GM21786 (cell line): ENCODE data around the gene ADCY1.

Experiments used
- ATAC-seq: cut with Tn5 transposase; IDR thresholded peaks from one replicate; pipeline ENCODE4 v1.9.1; 2021; ENCODE audit not compliant: unreplicated experiment

ADCY1 gene

GRCh38 chr7:45663167-45663921, 89.2 kb downstream of the ADCY1 start:
- ATAC-seq, result no peak

DNA sequence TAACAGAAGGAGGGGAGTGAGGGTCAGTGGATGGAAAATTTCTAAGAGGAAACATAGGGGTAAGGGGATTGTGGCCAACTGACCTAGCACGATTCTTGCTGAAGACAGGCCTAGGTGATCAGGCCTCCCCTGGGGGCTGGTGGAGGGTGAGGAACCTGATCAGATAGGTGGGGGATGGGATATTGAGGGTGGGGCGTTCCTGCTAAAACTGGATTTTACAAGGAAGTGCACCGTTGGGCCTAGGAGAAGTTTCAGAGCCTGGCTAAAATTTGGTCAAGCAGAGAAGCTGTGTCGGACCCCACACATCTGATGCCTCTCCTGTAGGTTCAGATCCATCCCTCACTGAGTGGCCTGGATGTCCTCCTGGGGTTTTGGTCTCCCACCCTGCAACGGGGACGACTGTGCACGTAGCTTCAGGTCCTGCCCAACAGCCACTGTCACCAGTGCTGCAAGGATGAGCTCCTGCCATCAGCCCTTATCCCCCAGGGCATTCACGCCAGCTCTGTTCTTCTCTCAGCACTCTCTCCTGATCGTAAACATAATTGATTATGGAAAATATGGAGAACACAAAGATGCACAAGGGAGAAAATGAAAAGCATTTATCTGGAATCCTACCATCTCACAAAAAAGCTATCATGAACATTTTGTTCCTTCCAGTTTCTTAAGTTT, 89.9 kb downstream of the ADCY1 start:
- no peak for ATAC-seq

DNA sequence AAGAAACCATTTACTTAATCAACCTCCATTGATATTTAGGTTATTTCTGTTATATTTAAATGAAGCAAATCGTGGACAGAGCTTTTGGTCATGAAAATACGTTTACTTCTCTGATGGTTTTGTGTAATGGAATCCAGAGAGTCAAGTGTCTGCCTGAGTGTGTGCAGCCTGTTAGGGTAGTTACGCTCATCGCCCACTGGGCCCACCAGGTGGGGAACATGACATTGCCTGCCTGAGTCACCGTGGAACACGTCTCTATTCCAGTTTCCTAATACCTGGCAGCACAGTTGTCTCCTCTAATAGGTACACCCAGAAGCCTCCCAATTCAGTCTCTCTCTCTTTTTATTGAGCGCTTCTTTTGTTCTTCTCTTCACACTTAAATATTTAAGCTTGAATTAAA, 91.0 kb downstream of the ADCY1 start:
- no peak for ATAC-seq

DNA sequence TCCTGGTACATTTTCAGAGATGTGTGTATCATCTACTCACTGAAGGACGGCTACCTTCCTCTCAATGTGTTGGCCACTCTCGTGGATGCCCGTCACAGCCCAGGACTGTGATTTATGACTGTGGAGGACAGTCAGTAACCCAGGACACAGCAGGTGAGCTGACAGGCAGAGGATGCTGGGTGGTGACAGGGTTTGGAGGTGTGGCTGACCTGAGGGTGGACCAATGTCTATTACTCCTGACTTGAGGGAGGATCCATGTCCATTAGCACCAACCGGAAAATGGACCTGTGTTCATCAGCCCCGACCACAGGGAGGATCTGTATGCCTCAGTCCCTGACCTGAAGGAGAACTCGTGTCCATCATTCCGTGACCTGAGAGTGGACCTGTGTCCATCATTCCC, 96.1 kb downstream of the ADCY1 start:
- no peak for ATAC-seq

DNA sequence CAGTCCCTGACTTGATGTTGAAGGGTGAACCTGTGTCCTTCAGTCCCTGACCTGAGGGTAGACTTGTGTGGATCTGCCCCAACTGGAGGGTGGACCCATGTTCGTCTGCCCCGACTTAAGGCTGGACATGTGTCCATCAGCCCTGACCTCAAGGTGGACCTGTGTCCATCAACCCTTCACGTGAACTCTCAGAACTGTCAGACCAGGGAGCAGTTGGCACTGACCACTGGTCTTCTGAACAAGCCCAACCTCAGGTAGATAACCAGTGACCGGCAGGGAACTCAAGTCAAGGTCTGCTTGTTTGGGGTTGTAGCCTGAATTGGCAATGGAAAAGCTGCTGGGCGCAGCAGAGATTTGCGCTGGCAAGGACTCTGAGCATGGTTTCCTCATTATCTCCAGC, 96.5 kb downstream of the ADCY1 start:
- no peak for ATAC-seq

GRCh38 chr7:45677311-45677900, 103.2 kb downstream of the ADCY1 start:
- no peak for ATAC-seq

- no peak for ATAC-seq
Measured at GRCh38 chr7:45679516-45679915, 105.3 kb downstream of the ADCY1 start.

- no peak for ATAC-seq
Measured at GRCh38 chr7:45680776-45681175, 106.6 kb downstream of the ADCY1 start.

DNA sequence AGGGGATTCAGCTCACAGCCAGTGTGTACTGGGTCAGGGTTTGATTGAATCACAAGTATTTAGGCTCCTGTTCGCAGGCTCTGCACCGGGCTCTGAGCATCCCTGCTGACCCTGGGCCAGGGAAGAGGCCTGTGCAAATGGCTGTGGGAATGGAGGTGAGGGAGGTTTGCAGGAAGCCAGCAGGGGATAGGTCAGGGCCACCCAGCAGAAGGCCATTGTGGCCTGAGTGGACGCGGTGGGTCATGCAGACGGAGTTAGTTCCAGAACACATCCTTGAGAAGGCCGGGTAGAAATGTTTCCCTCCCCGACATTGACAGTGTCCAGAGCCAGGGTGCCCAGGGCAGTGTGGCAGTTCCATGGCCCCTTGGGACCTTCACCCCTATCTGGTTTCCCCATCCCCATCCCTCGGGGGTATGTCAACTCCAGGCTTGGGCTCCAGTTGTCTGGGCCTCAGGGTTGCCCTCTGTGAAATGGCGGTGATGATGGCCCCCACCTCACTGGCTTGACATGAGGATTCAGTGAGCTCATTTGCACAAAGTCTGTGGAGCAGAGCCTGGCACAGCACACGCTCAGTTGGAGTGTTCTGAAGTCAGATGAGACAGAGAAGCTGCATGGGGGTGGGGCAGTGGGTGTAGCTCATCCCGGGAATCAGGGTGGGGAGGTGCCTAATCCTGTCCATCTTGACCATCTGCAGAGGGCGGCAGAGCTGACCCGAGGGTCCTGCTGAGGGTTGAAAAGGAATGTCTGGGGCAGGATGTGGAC, 107.6 kb downstream of the ADCY1 start:
- ATAC-seq, result no peak

DNA sequence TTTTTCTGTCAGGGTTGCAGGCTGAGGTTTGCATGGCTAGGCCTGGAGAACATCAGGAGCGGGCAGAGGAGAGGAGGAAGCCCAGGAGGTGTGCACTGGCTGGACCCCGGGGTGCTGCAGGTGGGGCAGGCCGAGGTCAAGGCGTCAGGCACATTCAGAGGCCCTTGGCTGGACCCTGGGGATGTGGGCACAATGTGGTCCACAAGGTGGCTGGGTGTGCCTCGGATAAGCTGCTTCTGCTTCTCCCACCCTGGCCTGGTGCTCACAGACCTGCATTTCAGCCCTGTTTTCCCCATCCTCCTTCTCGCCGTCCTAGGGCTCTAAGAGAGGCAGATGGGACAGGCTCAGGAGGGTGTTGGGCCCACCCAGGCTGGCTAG, 108.2 kb downstream of the ADCY1 start:
- no peak for ATAC-seq

- ATAC-seq, result no peak
Measured at GRCh38 chr7:45682836-45683555, 108.8 kb downstream of the ADCY1 start.

DNA sequence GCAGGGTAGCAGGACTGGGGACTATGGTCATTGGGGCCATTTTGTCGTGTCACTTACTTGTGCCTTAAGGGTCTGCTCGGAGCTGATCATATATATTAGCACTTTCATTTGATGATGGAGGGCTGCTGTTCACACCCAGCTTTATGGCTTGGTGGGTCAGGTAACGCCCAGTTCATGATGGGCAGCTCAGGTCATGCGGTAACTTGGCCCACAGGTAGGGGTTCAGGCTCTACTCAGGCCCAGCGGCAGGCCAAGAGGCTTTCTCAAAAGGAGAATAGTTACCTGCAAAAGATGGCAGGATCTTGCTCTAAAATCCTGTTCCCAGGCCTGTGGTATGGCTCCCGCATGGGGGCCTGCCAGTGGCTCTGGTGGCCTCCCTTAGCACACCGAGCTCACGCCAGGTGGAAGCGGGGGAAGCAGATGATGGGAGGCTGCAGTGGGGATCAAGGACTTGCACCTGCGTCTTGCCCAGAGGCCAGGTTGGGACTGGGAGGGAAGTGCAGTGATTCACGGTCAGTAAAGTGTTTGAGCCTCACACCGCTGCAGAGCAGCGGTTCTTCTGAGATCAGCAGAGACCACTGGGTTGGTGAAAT, 109.5 kb downstream of the ADCY1 start:
- no peak for ATAC-seq

- no peak for ATAC-seq
Measured at GRCh38 chr7:45684910-45685618, 110.9 kb downstream of the ADCY1 start.

DNA sequence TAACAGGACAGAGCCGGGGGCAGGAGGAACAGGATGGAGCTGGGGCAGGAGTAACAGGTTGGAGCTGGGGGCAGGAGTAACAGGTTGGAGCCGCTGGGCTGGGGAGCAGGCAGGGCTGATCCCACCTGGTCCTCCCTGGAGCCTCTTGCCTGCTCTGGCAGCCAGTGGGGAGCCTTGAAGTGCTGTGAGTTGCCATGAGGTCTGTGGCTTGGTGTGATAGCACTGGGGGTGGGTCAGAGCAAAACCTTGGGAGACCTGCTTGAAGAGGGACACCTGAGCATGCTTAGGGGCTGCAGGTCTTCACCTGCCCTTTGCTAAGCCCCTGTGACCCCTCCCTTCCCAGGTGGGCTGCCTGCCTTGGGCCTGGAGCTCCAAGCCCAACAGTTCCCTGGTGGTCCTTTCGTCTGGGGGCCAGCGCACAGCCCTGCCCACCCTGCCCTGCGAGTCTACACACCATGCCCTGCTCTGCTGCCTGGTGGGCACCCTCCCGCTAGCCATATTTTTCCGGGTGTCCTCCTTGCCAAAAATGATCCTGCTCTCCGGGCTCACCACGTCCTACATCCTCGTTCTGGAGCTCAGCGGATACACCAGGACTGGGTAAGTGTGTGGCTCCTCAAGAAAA, 111.6 kb downstream of the ADCY1 start:
- no peak for ATAC-seq

DNA sequence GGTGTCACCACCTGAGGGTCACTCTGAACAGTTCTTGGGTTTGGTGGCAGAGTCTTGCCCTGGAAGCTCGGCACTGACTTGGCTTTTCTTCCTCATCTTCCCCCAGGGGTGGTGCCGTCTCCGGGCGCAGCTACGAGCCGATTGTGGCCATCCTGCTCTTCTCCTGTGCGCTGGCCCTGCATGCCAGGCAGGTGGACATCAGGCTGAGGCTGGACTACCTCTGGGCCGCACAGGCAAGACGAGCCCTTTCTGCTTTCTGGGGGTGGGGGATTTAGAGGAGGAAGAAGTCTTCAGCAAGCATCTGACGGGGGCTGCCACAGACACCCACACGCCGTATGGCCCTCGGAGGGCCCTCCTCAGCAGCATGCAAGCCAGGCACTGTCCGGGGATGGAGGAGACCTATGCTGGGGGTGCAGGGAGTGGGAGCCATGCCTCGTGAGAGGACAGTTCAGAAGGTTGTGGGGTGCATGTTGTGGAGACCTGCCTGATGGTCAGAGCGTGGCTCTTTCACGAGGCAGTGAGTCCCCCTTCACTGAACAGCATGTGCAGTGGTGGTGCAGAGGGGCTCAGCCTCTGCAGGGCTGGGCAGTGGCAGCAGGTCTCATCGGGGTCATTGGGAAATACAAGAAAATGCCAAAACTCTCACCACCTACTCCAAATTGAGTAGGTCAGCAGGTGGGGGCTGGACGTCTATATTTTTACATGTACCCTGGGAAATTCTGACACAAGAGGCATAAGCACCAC, 112.4 kb downstream of the ADCY1 start:
- ATAC-seq, result no peak

DNA sequence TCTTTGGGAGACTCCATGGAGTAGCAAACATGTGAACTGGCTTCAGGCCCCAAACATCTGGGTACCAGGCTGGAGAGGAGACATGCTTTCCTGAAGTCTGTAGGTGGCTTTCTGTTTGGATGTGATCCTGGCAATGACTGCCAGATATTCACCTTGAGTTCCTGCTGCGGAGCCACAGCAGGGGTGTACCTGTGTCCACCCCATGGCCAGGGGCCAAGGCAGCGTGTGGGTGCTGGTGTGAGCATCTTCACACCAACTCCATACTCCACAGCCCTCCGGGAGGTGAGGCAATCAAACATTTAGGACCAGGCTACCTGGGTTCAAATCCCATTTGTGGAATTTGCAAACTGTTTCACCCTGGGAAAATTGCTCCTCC, 113.0 kb downstream of the ADCY1 start:
- no peak for ATAC-seq

GRCh38 chr7:45687721-45688120, 113.6 kb downstream of the ADCY1 start:
- ATAC-seq, result no peak

GRCh38 chr7:45688382-45688781, 114.2 kb downstream of the ADCY1 start:
- no peak for ATAC-seq
